Suprapubic skin (tissue), 4 donors: ENCODE data around the gene KRT78.

ENCODE experiments used
- EP300 ChIP-seq: sonication (generic); formaldehyde crosslinking; IDR thresholded peaks from one replicate; pipeline ENCODE4 v1.6.1; 2017; ENCODE audit warnings: antibody characterized with exemption
- POLR2A ChIP-seq, 2 donors: fragments of 450-650 bp; IDR thresholded peaks; one replicate each; pipeline ENCODE4 v1.6.1; 2017; ENCODE audit warnings: antibody characterized with exemption in 2 of 2, mild to moderate bottlenecking in 2 of 2, moderate library complexity in 2 of 2
- POLR2AphosphoS5 ChIP-seq, 3 donors: sonication (generic); formaldehyde crosslinking; IDR thresholded peaks; one replicate each; pipeline ENCODE4 v1.6.1; 2017; ENCODE audit warnings: antibody characterized with exemption in 3 of 3
- TF ChIP-seq, protein P1 (sequence below), 2 donors: fragments of 200-600 bp in 1 of 2; fragments of 450-650 bp in 1 of 2; sonication (generic) in 1 of 2; IDR thresholded peaks; one replicate each; pipeline ENCODE4 v1.5.1; 2016 to 2019; ENCODE audit warnings: antibody characterized with exemption in 2 of 2, mild to moderate bottlenecking in 1 of 2, moderate library complexity in 1 of 2

DNA sequence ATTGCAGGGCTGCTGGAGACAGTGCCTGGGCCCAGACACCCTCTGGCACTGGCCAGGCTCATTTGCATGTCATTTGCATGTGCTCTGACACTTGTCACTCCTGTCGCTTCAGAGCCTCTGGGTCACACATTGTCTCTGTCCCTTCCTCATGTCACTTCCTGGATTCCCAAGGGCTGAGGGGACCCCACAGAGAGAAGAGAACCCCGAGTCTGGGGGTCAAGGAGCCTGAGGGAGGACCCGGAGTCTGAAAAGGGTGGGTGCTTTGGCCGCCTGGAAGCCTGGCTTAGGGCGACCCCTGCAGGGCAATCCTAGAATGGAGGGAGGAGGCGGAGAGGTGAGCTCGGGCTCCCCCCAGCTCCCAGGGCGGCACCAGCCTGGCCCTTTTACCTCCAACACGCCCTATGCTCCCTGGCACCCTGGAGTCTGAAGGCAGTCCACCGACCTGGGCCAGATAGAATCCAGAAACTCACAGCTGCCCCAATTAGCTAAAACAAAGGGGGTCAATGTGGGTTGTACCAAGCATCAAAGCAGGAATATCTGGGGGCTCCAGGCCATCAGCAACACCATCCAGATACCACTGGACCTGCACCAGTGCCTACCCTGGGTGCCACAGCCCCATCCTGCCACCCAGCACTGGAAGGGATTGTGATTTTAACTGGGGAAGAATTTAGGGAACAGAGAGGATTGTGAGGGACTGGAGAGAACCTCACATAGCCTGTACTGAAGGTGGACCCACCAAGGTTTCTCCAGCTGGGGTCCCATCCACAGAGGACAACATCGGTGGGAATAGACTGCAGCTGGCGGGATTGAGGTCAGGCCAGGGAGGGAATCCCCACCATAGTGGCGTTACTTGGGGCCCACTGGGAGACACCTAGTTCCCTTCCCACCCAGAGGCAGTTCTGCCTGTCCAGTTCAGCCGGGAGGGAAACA, 21.8 kb upstream of the KRT78 start:
- TF ChIP-seq, protein P1, sequence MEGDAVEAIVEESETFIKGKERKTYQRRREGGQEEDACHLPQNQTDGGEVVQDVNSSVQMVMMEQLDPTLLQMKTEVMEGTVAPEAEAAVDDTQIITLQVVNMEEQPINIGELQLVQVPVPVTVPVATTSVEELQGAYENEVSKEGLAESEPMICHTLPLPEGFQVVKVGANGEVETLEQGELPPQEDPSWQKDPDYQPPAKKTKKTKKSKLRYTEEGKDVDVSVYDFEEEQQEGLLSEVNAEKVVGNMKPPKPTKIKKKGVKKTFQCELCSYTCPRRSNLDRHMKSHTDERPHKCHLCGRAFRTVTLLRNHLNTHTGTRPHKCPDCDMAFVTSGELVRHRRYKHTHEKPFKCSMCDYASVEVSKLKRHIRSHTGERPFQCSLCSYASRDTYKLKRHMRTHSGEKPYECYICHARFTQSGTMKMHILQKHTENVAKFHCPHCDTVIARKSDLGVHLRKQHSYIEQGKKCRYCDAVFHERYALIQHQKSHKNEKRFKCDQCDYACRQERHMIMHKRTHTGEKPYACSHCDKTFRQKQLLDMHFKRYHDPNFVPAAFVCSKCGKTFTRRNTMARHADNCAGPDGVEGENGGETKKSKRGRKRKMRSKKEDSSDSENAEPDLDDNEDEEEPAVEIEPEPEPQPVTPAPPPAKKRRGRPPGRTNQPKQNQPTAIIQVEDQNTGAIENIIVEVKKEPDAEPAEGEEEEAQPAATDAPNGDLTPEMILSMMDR (IDR thresholded peaks at IDR 0.05): peak; percentile 60 to 78
- TF ChIP-seq POLR2A (IDR thresholded peaks at IDR 0.05): no peak
- no peak for TF ChIP-seq POLR2AphosphoS5 (IDR thresholded peaks at IDR 0.05)
- TF ChIP-seq EP300: no peak
